Loucy (cell line): ENCODE measurements around the gene UPF2.

Experiments
- H2AFZ ChIP-seq: fragments of 200-600 bp; sonication (generic); 2 replicates; pipeline ENCODE4 v1.6.0; 2016; ENCODE audit warnings: antibody characterized with exemption, mild to moderate bottlenecking, low read length, moderate library complexity
- H3F3A ChIP-seq: fragments of 200-600 bp; 2 replicates; pipeline ENCODE4 v1.6.0; 2016; ENCODE audit warnings: antibody characterized with exemption, low read depth, mild to moderate bottlenecking
- H3K27me3 ChIP-seq: fragments of 200-600 bp; sonication (generic); 2 replicates; pipeline ENCODE4 v1.6.1; 2014; ENCODE audit warnings: low read length, mild to moderate bottlenecking; ENCODE audit not compliant: insufficient read depth, poor library complexity, severe bottlenecking
- H3K36me3 ChIP-seq: fragments of 200-600 bp; sonication (generic); 2 replicates; pipeline ENCODE4 v1.6.1; 2016; ENCODE audit warnings: low read length; ENCODE audit not compliant: insufficient read depth
- H3K4me1 ChIP-seq: fragments of 200-600 bp; sonication (generic); 2 replicates; pipeline ENCODE4 v1.5.1; 2014; ENCODE audit warnings: low read length, mild to moderate bottlenecking; ENCODE audit not compliant: insufficient read depth, poor library complexity, severe bottlenecking
- H3K4me2 ChIP-seq: fragments of 200-600 bp; sonication (generic); 2 replicates; pipeline ENCODE4 v1.6.0; 2014; ENCODE audit warnings: antibody characterized with exemption, low read length, low read depth, mild to moderate bottlenecking; ENCODE audit not compliant: poor library complexity, severe bottlenecking
- H3K4me3 ChIP-seq: fragments of 200-600 bp; sonication (generic); 2 replicates; pipeline ENCODE4 v1.5.1; 2014; ENCODE audit warnings: low read length, mild to moderate bottlenecking, mixed read lengths; ENCODE audit not compliant: poor library complexity, severe bottlenecking
- H3K79me2 ChIP-seq: fragments of 200-600 bp; sonication (generic); 2 replicates; pipeline ENCODE4 v1.6.1; 2014; ENCODE audit warnings: low read length; ENCODE audit not compliant: insufficient read depth
- H3K9ac ChIP-seq: fragments of 200-600 bp; sonication (generic); 2 replicates; pipeline ENCODE4 v1.6.0; 2014; ENCODE audit warnings: mild to moderate bottlenecking, low read depth, low read length, moderate library complexity; ENCODE audit not compliant: poor library complexity, severe bottlenecking
- H3K9me2 ChIP-seq: fragments of 200-600 bp; sonication (generic); replicated peaks from 2 replicates; pipeline ENCODE4 v1.6.1; 2016; ENCODE audit warnings: low read depth, low read length, mixed read lengths
- H3K9me3 ChIP-seq: fragments of 200-600 bp; sonication (generic); 2 replicates; pipeline ENCODE4 v1.6.1; 2014; ENCODE audit warnings: mild to moderate bottlenecking, antibody characterized with exemption, low read length, low read depth; ENCODE audit not compliant: insufficient read depth
- H4K20me1 ChIP-seq: fragments of 200-600 bp; sonication (generic); 2 replicates; pipeline ENCODE4 v1.6.0; 2014; ENCODE audit warnings: antibody characterized with exemption, low read length, mild to moderate bottlenecking; ENCODE audit not compliant: insufficient read depth, poor library complexity, severe bottlenecking
- CTCF ChIP-seq: fragments of 200-600 bp; sonication (generic); conservative IDR thresholded peaks from 2 replicates; pipeline ENCODE4 v1.5.1; 2014; ENCODE audit warnings: mild to moderate bottlenecking, antibody characterized with exemption, low read length
- EZH2phosphoT487 ChIP-seq: fragments of 200-600 bp; IDR thresholded peaks from 2 replicates; pipeline ENCODE4 v1.6.1; 2018; ENCODE audit warnings: antibody characterized with exemption, mild to moderate bottlenecking, moderate library complexity, borderline replicate concordance

The UPF2 gene

GRCh38 chr10:12042409-12042796 is 206 bp downstream of the UPF2 start:
- Histone ChIP-seq H3K4me1 (peaks cover 32% of the 10 kb centered on the region), H3K9ac (peak overlapping the region; percentile 96), H3K9me3 (no peaks in the 10 kb centered on the region), H3K4me2 (peak overlapping the region; percentile 89), H4K20me1 (peaks cover 32% of the 10 kb centered on the region), H3K9me2 (no peaks in the 10 kb centered on the region), H2AFZ (peak overlapping the region; percentile 76), H3K79me2 (peaks cover 52% of the 10 kb centered on the region), H3K27me3 (no peaks in the 10 kb centered on the region), H3K36me3 (no peaks in the 10 kb centered on the region), H3F3A (no peaks in the 10 kb centered on the region), H3K4me3 (peak overlapping the region; percentile 79)
- TF ChIP-seq CTCF, result no peak
- TF ChIP-seq EZH2phosphoT487, result no peak

GRCh38 chr10:12041766-12042408 is 722 bp downstream of the UPF2 start:
- peak overlapping the region; percentile 89 for H3K4me2 ChIP-seq
- TF ChIP-seq EZH2phosphoT487 (no peak), CTCF (no peak)
- H3F3A ChIP-seq, result no peaks in the 10 kb centered on the region
- H3K9ac ChIP-seq, result peak overlapping the region; percentile 96
- peaks cover 32% of the 10 kb centered on the region for H3K4me1 ChIP-seq
- H3K4me3 ChIP-seq, result peak overlapping the region; percentile 79
- peaks cover 37% of the 10 kb centered on the region for H4K20me1 ChIP-seq
- H3K79me2 ChIP-seq, result peaks cover 57% of the 10 kb centered on the region
- no peaks in the 10 kb centered on the region for H3K9me3 ChIP-seq
- H3K27me3 ChIP-seq, result no peaks in the 10 kb centered on the region
- no peaks in the 10 kb centered on the region for H3K36me3 ChIP-seq
- peak overlapping the region; percentile 76 for H2AFZ ChIP-seq
- H3K9me2 ChIP-seq, result no peaks in the 10 kb centered on the region

GRCh38 chr10:12036073-12036655 is 6.4 kb downstream of the UPF2 start:
- Histone ChIP-seq H3K9ac (peak overlapping the region; percentile 22), H3K4me1 (peaks cover 36% of the 10 kb centered on the region), H3K9me2 (no peaks in the 10 kb centered on the region), H3K79me2 (peaks cover 92% of the 10 kb centered on the region), H3K36me3 (peaks cover 38% of the 10 kb centered on the region), H3K4me2 (peak overlapping the region; percentile 23), H3F3A (no peaks in the 10 kb centered on the region), H2AFZ (no peak overlapping the region), H3K9me3 (no peaks in the 10 kb centered on the region), H4K20me1 (peaks cover 59% of the 10 kb centered on the region), H3K4me3 (peak overlapping the region; percentile 38), H3K27me3 (no peaks in the 10 kb centered on the region)
- TF ChIP-seq CTCF (no peak), EZH2phosphoT487 (no peak)
